K562 (cell line): ENCODE data around the gene MIDN. TPM values are rescaled to one million over a fixed set of nuclear protein-coding genes. Genes with fewer than 3 reads are reported as not detected.

Source experiments
- ASH1L ChIP-seq: fragments of 450-650 bp; IDR thresholded peaks from 2 replicates; pipeline ENCODE4 v1.6.1; 2018; ENCODE audit warnings: borderline replicate concordance, mild to moderate bottlenecking, low read depth; ENCODE audit not compliant: partially characterized antibody
- KDM2B ChIP-seq: fragments of 250-450 bp; sonication (Bioruptor Pico); IDR thresholded peaks from 2 replicates; pipeline ENCODE4 v1.8.0; 2021; ENCODE audit warnings: mild to moderate bottlenecking, moderate library complexity
- KDM4B ChIP-seq, 2 experiments: fragments of 450-650 bp in 1 of 2; sonication (generic) in 1 of 2; IDR thresholded peaks; 2 replicates each; pipeline ENCODE4 v1.6.1; 2016 to 2017; ENCODE audit warnings: borderline replicate concordance in 2 of 2, antibody characterized with exemption in 1 of 2, low read depth in 1 of 2, mild to moderate bottlenecking in 1 of 2
- MECOM ChIP-seq: fragments of 250-450 bp; sonication (Bioruptor Pico); IDR thresholded peaks from 2 replicates; pipeline ENCODE4 v1.8.0; 2022; ENCODE audit warnings: inconsistent platforms
- PCBP1 ChIP-seq: fragments of 200-400 bp; formaldehyde crosslinking; IDR thresholded peaks from 2 replicates; pipeline ENCODE4 v1.6.1; 2018; ENCODE audit warnings: mild to moderate bottlenecking, low read depth, low read length; ENCODE audit not compliant: poor library complexity, severe bottlenecking
- SNIP1 ChIP-seq: fragments of 450-650 bp; IDR thresholded peaks from 2 replicates; pipeline ENCODE4 v1.7.1; 2017; ENCODE audit warnings: low read depth, mild to moderate bottlenecking
- SREBF2 ChIP-seq: sonication (generic); formaldehyde crosslinking; IDR thresholded peaks from 2 replicates; pipeline ENCODE4 v1.4.0; 2020; ENCODE audit warnings: mild to moderate bottlenecking, missing genetic modification reagents
- SRF ChIP-seq, 2 experiments: fragments of 250-450, 450-650 bp in 1 of 2; sonication (Bioruptor Pico) in 1 of 2; sonication (generic) in 1 of 2; formaldehyde crosslinking; IDR thresholded peaks; 2 replicates each; pipeline versions ENCODE4 v1.5.0 to v1.5.1; 2020 to 2022; ENCODE audit warnings: mild to moderate bottlenecking in 1 of 2, missing genetic modification reagents in 1 of 2
- STAT6 ChIP-seq: sonication (generic); formaldehyde crosslinking; IDR thresholded peaks from 2 replicates; pipeline ENCODE4 v1.8.1; 2023; ENCODE audit warnings: mild to moderate bottlenecking, missing genetic modification reagents
- ZBTB40 ChIP-seq, 2 experiments: fragments of 450-650 bp in 1 of 2; sonication (generic) in 1 of 2; formaldehyde crosslinking in 1 of 2; IDR thresholded peaks; 2 replicates each; pipeline versions ENCODE4 v1.7.1 to v1.9.0; 2016 to 2022; ENCODE audit warnings: inconsistent platforms in 1 of 2, mild to moderate bottlenecking in 1 of 2, missing genetic modification reagents in 1 of 2
- ZC3H8 ChIP-seq: fragments of 450-650 bp; IDR thresholded peaks from 2 replicates; pipeline ENCODE4 v1.6.1; 2017
- ZNF395 ChIP-seq: fragments of 200-800 bp; sonication (Bioruptor generic); IDR thresholded peaks from 2 replicates; pipeline ENCODE4 v1.6.1; 2017; ENCODE audit warnings: missing genetic modification characterization, missing compliant biosample characterization
- polyA plus RNA-seq, 8 experiments: library from polyadenylated mRNA; depleted of rRNA in 4 of 8; stranded (reverse) in 5 of 8; unstranded in 3 of 8; fragments of >200 nt; fragmentation: Nextera tagmentation in 2 of 8; fragmentation: Illumina TruSeq in 1 of 8; extraction: Ambion mirVana in 2 of 8; extraction: Trizol in 1 of 8; gene quantifications; 2 replicates each; pipeline versions ENCODE4 v1.2.1 to v1.2.3, GENCODE V29; 2011 to 2014; ENCODE audit warnings: inconsistent platforms in 1 of 8, missing spikeins in 1 of 8
- total RNA-seq, 7 experiments: library from RNA; depleted of rRNA in 6 of 7; stranded (reverse); fragments of >200 nt in 6 of 7; fragmentation: Illumina TruSeq in 2 of 7; extraction: Trizol in 2 of 7; gene quantifications; 2 replicates each; pipeline versions ENCODE4 v1.2.1 to v1.2.3, GENCODE V29; 2011 to 2021; ENCODE audit warnings: low replicate concordance in 1 of 7

The MIDN gene
- total and polyA plus RNA-seq, 9 of the 15 experiments (the other 6 are each of a cell fraction or from before 2014, with no cell fraction given), result 0.17 to 120 (median 10.1) TPM

GRCh38 chr19:1205114-1206099 is 43.0 kb upstream of the MIDN start, which contains the start of gene STK11 (continued):
- no peak for TF ChIP-seq STAT6 (CRISPR knock-in tag)
- TF ChIP-seq SRF (CRISPR knock-in tag; IDR thresholded peaks at IDR 0.05), result no peak
- no peak for TF ChIP-seq ZC3H8
- no peak; the same call in 1 of the 2 replicates for TF ChIP-seq KDM2B (CRISPR knock-in tag)
- TF ChIP-seq ASH1L, result peak; percentile 91
- TF ChIP-seq KDM4B (IDR thresholded peaks at IDR 0.05; ENCODE audit: borderline replicate concordance in 2 of 2, low read depth in 1 of 2), result peak in 1 of 2 experiments; percentile 18; a peak in 1 of 4 replicates
- peak; percentile 62; the same call in 1 of the 2 replicates for TF ChIP-seq ZNF395
- no peak for TF ChIP-seq MECOM (CRISPR knock-in tag)
- no peak for TF ChIP-seq SNIP1
- no peak for TF ChIP-seq ZBTB40 (IDR thresholded peaks at IDR 0.05)
- no peak for TF ChIP-seq ZBTB40 (CRISPR knock-in tag; IDR thresholded peaks at IDR 0.05)
- no peak for TF ChIP-seq SREBF2 (CRISPR knock-in tag)
- no peak for TF ChIP-seq PCBP1
